Caco-2 (cell line): ENCODE measurements around the gene SPDYE16. TPM values are rescaled to one million over a fixed set of nuclear protein-coding genes. Genes with fewer than 3 reads are reported as not detected.
"Not testable (repeated sequence)": the region's sequence is repeated elsewhere in the genome, so short reads cannot be mapped to it uniquely, and the experiment has no call there.

Experiments used
- BruUV-seq: library from RNA; stranded (reverse); fragments of 400-500 nt; replicated peaks from 2 replicates; lab custom pipeline; 2021; lab: Mats Ljungman, UMichigan
- CTCF ChIA-PET: fragments of 300-600 bp; sonication (Branson Sonifier 250); formaldehyde crosslinking; loops from one replicate; lab custom pipeline; 2022; ENCODE audit warnings: antibody characterized with exemption; lab: Charles Lee
- POLR2A ChIA-PET: fragments of 300-600 bp; sonication (Branson Sonifier 250); formaldehyde crosslinking; loops from one replicate; lab custom pipeline; 2022; ENCODE audit warnings: antibody characterized with exemption; lab: Charles Lee
- DNase-seq, 2 experiments: peaks; one replicate each; pipeline versions ENCODE4 v3.0.0 to v3.0.0-alpha.2; 2020 to 2022
- H3K27me3 ChIP-seq: replicated peaks from 2 replicates; pipeline ENCODE4 v1.6.0; 2011; ENCODE audit warnings: low read length; ENCODE audit not compliant: control insufficient read depth, insufficient read depth
- H3K36me3 ChIP-seq: 2 replicates; pipeline ENCODE4 v1.5.1; 2011; ENCODE audit warnings: low read length; ENCODE audit not compliant: control insufficient read depth, insufficient read depth
- H3K4me1 ChIP-seq: fragments of 250-450 bp; sonication (Bioruptor Pico); 2 replicates; pipeline ENCODE4 v1.5.1; 2020; ENCODE audit warnings: mild to moderate bottlenecking
- H3K4me3 ChIP-seq: 2 replicates; pipeline ENCODE4 v1.5.1; 2011; ENCODE audit warnings: low read depth, mild to moderate bottlenecking, control low read depth, low read length
- H3K9me3 ChIP-seq: fragments of 250-450 bp; sonication (Bioruptor Pico); 2 replicates; pipeline ENCODE4 v1.5.1; 2020; ENCODE audit warnings: mild to moderate bottlenecking, moderate library complexity
- H3K27ac Mint-ChIP-seq: one replicate; pipeline ENCODE4 v1.8.0; 2022; ENCODE audit warnings: mixed read lengths; ENCODE audit not compliant: unreplicated experiment
- H3K27me3 Mint-ChIP-seq: one replicate; pipeline ENCODE4 v1.8.0; 2022; ENCODE audit warnings: mixed read lengths; ENCODE audit not compliant: insufficient read depth, unreplicated experiment
- H3K36me3 Mint-ChIP-seq: one replicate; pipeline ENCODE4 v1.8.0; 2022; ENCODE audit warnings: mild to moderate bottlenecking, mixed read lengths; ENCODE audit not compliant: insufficient read depth, unreplicated experiment
- H3K4me1 Mint-ChIP-seq: one replicate; pipeline ENCODE4 v1.8.0; 2022; ENCODE audit warnings: low read depth, mixed read lengths; ENCODE audit not compliant: unreplicated experiment
- H3K4me3 Mint-ChIP-seq: one replicate; pipeline ENCODE4 v1.8.0; 2022; ENCODE audit warnings: mild to moderate bottlenecking, moderate library complexity, mixed read lengths; ENCODE audit not compliant: unreplicated experiment
- H3K9me3 Mint-ChIP-seq: one replicate; pipeline ENCODE4 v1.8.0; 2022; ENCODE audit warnings: mixed read lengths; ENCODE audit not compliant: unreplicated experiment
- intact Hi-C: fragments of 100-400 bp; cut with micrococcal nuclease; formaldehyde crosslinking; loops from one replicate; pipeline ENCODE4 v1.10.0; 2022; ENCODE audit not compliant: unreplicated experiment
- total RNA-seq: library from RNA; stranded (reverse); gene quantifications from 2 replicates; pipeline ENCODE4 v1.2.3, GENCODE V29; 2022

Gene SPDYE16
- total RNA-seq, 1 experiment from 2014 or later = 0.34 TPM

DNA sequence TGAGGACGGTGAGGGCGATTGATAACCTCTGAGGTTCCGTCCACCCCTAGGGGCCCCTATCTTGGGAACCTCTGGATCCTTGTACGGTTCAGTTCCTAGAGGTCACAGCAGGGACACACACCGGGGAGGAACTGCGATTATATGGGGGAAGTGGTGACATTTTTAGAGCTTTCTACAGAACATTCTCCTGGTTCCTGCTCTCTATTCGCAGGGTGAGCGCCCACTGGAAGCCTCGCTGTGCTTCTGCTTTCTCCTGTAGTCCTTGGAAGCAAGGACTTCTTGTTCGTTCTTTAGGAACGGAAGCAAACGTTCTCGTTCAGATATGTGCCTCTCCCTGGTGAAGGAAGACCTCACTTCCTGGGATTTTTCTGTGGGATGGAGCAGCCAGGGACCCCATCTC is 55.1 kb downstream of the SPDYE16 start:
- H3K36me3 ChIP-seq, H3K9me3 ChIP-seq, H3K27me3 ChIP-seq, H3K4me1 ChIP-seq, H3K27ac Mint-ChIP-seq, H3K9me3 Mint-ChIP-seq, BruUV-seq, intact Hi-C loops, H3K4me3 ChIP-seq, CTCF ChIA-PET, H3K4me1 Mint-ChIP-seq, H3K27me3 Mint-ChIP-seq, POLR2A ChIA-PET, H3K36me3 Mint-ChIP-seq, H3K4me3 Mint-ChIP-seq, DNase-seq: not testable (repeated sequence)

DNA sequence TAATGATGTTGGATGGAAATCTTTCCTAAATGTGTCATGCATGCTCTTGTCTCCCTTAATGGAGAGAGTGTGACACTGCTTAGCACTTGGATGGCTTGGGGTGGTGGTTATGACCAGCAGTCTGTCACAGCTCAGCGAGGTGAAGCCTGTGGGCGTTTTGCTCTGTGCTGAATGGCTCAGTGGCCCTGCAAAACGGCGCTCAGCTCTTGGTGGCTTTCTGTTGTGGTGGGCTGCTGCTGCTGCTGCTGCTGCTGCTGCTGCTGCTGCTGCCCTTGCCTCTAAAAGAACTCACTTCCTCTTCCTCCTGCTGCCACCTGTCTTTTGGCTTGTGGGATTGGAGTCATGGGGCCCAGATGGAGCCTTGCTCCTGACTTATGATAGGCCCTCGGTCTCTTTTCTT is 56.5 kb downstream of the SPDYE16 start:
- H3K4me1 Mint-ChIP-seq, H3K27ac Mint-ChIP-seq, POLR2A ChIA-PET, CTCF ChIA-PET, intact Hi-C loops, H3K36me3 Mint-ChIP-seq, H3K36me3 ChIP-seq, H3K27me3 Mint-ChIP-seq, H3K4me3 Mint-ChIP-seq, H3K9me3 ChIP-seq, H3K27me3 ChIP-seq, H3K4me3 ChIP-seq, BruUV-seq, H3K4me1 ChIP-seq, DNase-seq, H3K9me3 Mint-ChIP-seq: not testable (repeated sequence)

DNA sequence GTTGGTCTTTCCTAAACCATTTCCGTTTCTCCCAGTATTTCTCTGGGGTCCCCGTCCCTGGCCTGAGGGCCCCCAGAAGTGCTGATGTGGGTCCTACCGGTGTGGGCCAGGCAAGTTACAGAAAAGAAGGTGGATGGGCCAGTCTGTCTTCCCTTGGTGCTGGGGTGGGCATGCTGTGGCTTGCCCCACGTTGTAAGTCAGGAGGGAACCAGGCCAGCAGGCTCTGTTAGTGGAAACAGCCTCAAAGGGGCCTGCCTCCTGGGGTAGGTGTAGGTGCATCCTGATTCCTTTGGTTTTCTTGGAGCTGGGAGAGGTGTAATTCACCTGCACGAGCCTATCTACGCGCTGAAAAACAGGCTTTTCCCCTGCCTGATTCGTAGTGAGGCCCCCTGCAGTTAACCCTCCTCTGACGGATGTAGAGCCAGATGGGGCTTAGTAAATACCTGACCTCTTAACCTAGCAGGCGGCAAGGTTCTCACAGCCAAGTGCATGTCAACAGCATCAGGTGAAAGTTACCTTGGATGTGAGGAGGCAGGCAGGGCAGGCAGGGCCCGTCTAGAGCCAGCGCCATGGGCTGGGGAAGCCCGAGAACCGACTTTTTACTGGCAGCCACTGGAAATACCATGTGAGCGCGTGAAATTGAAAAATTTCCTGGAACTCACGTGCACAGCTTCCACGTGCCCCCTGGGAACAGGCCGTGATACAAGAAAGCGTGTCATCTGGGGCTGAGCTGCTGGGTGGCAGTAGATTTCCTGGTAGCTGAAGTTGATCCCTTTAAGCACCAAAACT is 57.1 kb downstream of the SPDYE16 start:
- H3K4me3 ChIP-seq, H3K4me3 Mint-ChIP-seq, H3K4me1 ChIP-seq, H3K27ac Mint-ChIP-seq, H3K4me1 Mint-ChIP-seq, BruUV-seq, H3K9me3 ChIP-seq, H3K36me3 Mint-ChIP-seq, H3K36me3 ChIP-seq, H3K27me3 ChIP-seq, CTCF ChIA-PET, H3K27me3 Mint-ChIP-seq, POLR2A ChIA-PET, DNase-seq, intact Hi-C loops, H3K9me3 Mint-ChIP-seq: not testable (repeated sequence)

DNA sequence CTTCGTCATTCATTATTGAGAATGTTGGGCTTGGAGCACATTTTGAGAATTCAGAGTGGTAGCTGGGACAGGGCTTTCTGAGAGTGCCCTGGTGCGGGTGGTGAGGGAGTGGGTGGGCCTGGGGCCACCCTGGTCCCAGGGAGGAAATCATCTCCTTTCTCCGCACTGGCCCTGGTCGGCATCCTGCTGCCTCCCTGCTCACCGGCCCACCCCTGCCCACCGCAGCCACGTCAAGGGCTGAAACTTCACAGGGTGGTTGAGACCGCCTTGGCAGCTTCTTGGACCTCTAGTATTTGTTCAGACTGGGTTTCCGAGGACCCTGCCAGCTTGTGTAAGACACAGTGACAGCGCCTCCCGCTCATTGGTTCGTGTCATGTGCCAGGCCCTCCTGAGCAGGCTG is 58.6 kb downstream of the SPDYE16 start:
- H3K36me3 Mint-ChIP-seq, H3K27me3 Mint-ChIP-seq, H3K27ac Mint-ChIP-seq, H3K4me1 Mint-ChIP-seq, H3K27me3 ChIP-seq, CTCF ChIA-PET, H3K9me3 ChIP-seq, H3K36me3 ChIP-seq, H3K4me1 ChIP-seq, BruUV-seq, H3K4me3 ChIP-seq, intact Hi-C loops, H3K4me3 Mint-ChIP-seq, H3K9me3 Mint-ChIP-seq, POLR2A ChIA-PET, DNase-seq: not testable (repeated sequence)

DNA sequence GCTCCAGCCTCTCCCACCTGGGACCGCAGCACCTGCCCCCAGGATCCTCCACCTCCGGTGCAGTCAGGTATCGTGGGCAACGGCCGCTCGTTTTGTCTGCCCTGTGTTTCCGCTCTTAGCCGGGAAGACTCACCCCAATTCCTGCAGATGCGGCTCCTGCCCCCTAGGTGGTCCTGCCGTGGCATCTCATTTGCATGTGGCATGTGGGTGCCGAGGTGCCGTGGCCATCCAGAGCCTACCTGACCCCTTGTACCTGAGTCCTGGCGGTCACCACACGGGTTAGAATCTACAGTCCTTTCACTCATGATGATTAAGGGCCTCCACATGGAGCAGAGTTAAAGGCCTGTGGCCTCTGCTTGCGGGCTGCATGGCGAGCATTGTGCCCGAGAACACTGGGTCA is 60.0 kb downstream of the SPDYE16 start:
- CTCF ChIA-PET, H3K27me3 Mint-ChIP-seq, H3K27ac Mint-ChIP-seq, H3K9me3 Mint-ChIP-seq, H3K27me3 ChIP-seq, H3K9me3 ChIP-seq, H3K4me1 ChIP-seq, H3K36me3 ChIP-seq, BruUV-seq, intact Hi-C loops, POLR2A ChIA-PET, H3K36me3 Mint-ChIP-seq, H3K4me3 ChIP-seq, H3K4me3 Mint-ChIP-seq, H3K4me1 Mint-ChIP-seq, DNase-seq: not testable (repeated sequence)

DNA sequence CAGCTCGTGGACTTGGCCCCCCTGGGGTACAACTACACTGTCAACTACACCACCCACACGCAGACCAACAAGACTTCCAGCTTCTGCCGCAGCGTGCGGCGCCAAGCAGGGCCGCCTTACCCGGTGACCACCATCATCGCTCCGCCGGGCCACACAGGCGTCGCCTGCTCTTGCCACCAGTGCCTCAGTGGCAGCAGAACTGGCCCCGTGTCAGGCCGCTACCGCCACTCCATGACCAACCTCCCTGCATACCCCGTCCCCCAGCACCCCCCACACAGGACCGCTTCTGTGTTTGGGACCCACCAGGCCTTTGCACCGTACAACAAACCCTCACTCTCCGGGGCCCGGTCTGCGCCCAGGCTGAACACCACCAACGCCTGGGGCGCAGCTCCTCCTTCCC is 60.4 kb downstream of the SPDYE16 start:
- BruUV-seq = TSS peak; percentile 7
- H3K4me1 Mint-ChIP-seq, H3K27ac Mint-ChIP-seq, POLR2A ChIA-PET, H3K27me3 ChIP-seq, H3K9me3 ChIP-seq, H3K36me3 ChIP-seq, H3K9me3 Mint-ChIP-seq, intact Hi-C loops, H3K4me3 ChIP-seq, DNase-seq, H3K27me3 Mint-ChIP-seq, H3K4me3 Mint-ChIP-seq, H3K36me3 Mint-ChIP-seq, H3K4me1 ChIP-seq, CTCF ChIA-PET: not testable (repeated sequence)
